GM12892 (cell line): ENCODE data around the gene DLK1.

Experiments used
- POLR2A ChIP-seq: IDR thresholded peaks from 2 replicates; pipeline ENCODE4 v1.6.1; 2011; ENCODE audit warnings: low read depth, low read length, control low read depth
- POLR2AphosphoS5 ChIP-seq: IDR thresholded peaks from 2 replicates; pipeline ENCODE4 v1.6.1; 2011; ENCODE audit warnings: low read depth, low read length, control low read depth

DNA sequence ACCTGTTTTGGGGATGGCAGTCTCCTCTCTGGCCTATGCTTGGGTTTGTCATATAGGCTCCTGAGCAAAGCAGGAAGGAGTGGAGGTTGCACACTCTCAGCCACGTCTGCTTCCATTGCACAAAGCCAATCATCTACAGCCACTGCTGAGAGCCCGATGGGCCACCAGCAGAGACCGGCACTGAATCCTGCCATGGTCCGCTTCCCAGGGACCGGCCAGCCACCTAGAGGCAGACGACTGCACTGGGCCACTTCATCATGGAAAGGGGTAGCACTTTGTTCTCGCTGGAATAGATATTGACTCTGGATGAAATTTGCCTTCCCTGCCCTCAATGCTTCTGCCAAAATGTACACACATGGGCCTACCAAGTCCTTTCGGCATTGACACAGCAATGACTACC is 22.3 kb downstream of the DLK1 start:
- no peak for TF ChIP-seq POLR2AphosphoS5
- no peak for TF ChIP-seq POLR2A
